Measurements from ENCODE around the gene SNAI3. TPM values are rescaled to one million over a fixed set of nuclear protein-coding genes. Genes with fewer than 3 reads are reported as not detected.

Gene SNAI3
- total RNA-seq, 1 experiment from 2014 or later, result 2.2 TPM

GRCh38 chr16:88718178-88718577, 31.9 kb upstream of the SNAI3 start:
- ChIA-PET POLR2A (no interaction called here), RAD21 (ENCODE audit: low non-redundant PET in 1 of 2, low total read pairs in 2 of 2, uncharacterized antibody in 2 of 2, unreplicated experiment in 2 of 2) (no interaction called here), CTCF (interaction anchor here (1.0 to 1.8 kb wide), 2 partner anchors 19 kb away, joined by 3 to 8 read pairs; no protein-coding TSS in a partner anchor)
- Histone ChIP-seq H3K9me2 (ENCODE audit: insufficient read depth) (no peaks in the 10 kb centered on the region), H3K4me1 (ENCODE audit: control insufficient read depth in 1 of 2, insufficient read depth in 2 of 2, low read length in 2 of 2) (peaks cover 0 to 5% of the 10 kb centered on the region in 2 experiments; a peak in 1 of 4 replicates), H3K36me3 (ENCODE audit: control insufficient read depth in 1 of 2, insufficient read depth in 2 of 2, low read length in 2 of 2) (peaks cover 62 to 92% of the 10 kb centered on the region in 2 experiments; a peak in 3 of 4 replicates), H3K4me2 (ENCODE audit: low read length) (no peak overlapping the region), H2AFZ (ENCODE audit: low read depth, low read length, poor library complexity, severe bottlenecking) (no peak overlapping the region), H3K4me3 (replicated peaks in 1 of 2; ENCODE audit: low read depth in 1 of 2, low read length in 2 of 2) (no peak overlapping the region), H3K9ac (ENCODE audit: low read length) (no peak overlapping the region), H3K79me2 (ENCODE audit: insufficient read depth, low read length) (peaks cover 3% of the 10 kb centered on the region; the same call in 1 of the 2 replicates), H3K27ac (ENCODE audit: low read depth, low read length) (no peak overlapping the region; the same call in 1 of the 2 replicates), H3K9me3 (ENCODE audit: control insufficient read depth in 1 of 2, insufficient read depth in 1 of 2, low read depth in 1 of 2, low read length in 2 of 2) (no peaks in the 10 kb centered on the region), H4K20me1 (ENCODE audit: insufficient read depth) (0 out of 2 replicates have a peak, but pooled peaks cover 3% of the 10 kb centered on the region), H3K27me3 (ENCODE audit: insufficient read depth, low read length) (no peaks in the 10 kb centered on the region)
- TF ChIP-seq ATF3 (IDR thresholded peaks at IDR 0.05) (no peak), TCF7L2 (IDR thresholded peaks at IDR 0.05; ENCODE audit: borderline replicate concordance, extremely low read depth, insufficient read depth, insufficient read length) (no peak), ZNF274 (IDR thresholded peaks at IDR 0.05; ENCODE audit: low read depth, low read length) (no peak), POLR2AphosphoS5 (IDR thresholded peaks at IDR 0.05; ENCODE audit: low read depth, low read length) (no peak; the same call in 1 of the 2 replicates), SP1 (IDR thresholded peaks at IDR 0.05; ENCODE audit: low read depth) (no peak), SIN3A (IDR thresholded peaks at IDR 0.05; ENCODE audit: low read depth) (no peak), REST (IDR thresholded peaks at IDR 0.05; ENCODE audit: low read depth) (no peak), ZBTB33 (IDR thresholded peaks at IDR 0.05; ENCODE audit: extremely low read depth, insufficient replicate concordance, low read length) (no peak), JUND (IDR thresholded peaks at IDR 0.05) (no peak), EZH2phosphoT487 (IDR thresholded peaks at IDR 0.05; ENCODE audit: borderline replicate concordance) (no peak), MAX (IDR thresholded peaks at IDR 0.05) (no peak), YY1 (IDR thresholded peaks at IDR 0.05; ENCODE audit: extremely low read depth, insufficient replicate concordance, low read depth, low read length) (no peak), CBX3 (IDR thresholded peaks at IDR 0.05; ENCODE audit: low read depth) (no peak), ELF1 (IDR thresholded peaks at IDR 0.05; ENCODE audit: borderline replicate concordance, low read depth) (no peak), FOSL1 (IDR thresholded peaks at IDR 0.05; ENCODE audit: low read depth) (no peak), SRF (IDR thresholded peaks at IDR 0.05; ENCODE audit: low read depth) (no peak)
- BruUV-seq (replicated peaks), result TSS peak; percentile 33
- intact Hi-C loops (cut with micrococcal nuclease), result no loop called here
- DNase-seq (ENCODE audit: low read depth, low spot score), result no peak
- ATAC-seq, result no peak
